SK-N-SH (cell line): Measurements from ENCODE around the gene GNB1L.

ENCODE experiments used
- CTCF ChIP-seq: fragments of 200-600 bp; sonication (generic); IDR thresholded peaks from 2 replicates; pipeline ENCODE4 v1.6.1; 2017; ENCODE audit warnings: antibody characterized with exemption, mild to moderate bottlenecking, moderate library complexity
- EP300 ChIP-seq, 2 experiments: IDR thresholded peaks; 2 replicates each; pipeline versions ENCODE4 v1.4.0 to v1.6.1; 2012; ENCODE audit warnings: borderline replicate concordance in 1 of 2, low read depth in 1 of 2, low read length in 1 of 2
- GABPA ChIP-seq: IDR thresholded peaks from 2 replicates; pipeline ENCODE4 v1.4.0; 2012; ENCODE audit warnings: low read depth, mild to moderate bottlenecking
- MEF2A ChIP-seq: IDR thresholded peaks from 2 replicates; pipeline ENCODE4 v1.4.0; 2012; ENCODE audit warnings: low read depth, borderline replicate concordance
- NFIC ChIP-seq: IDR thresholded peaks from 2 replicates; pipeline ENCODE4 v1.4.0; 2012; ENCODE audit warnings: borderline replicate concordance
- PBX3 ChIP-seq: IDR thresholded peaks from 2 replicates; pipeline ENCODE4; 2012
- RAD21 ChIP-seq: IDR thresholded peaks from 2 replicates; pipeline ENCODE4 v1.6.1; 2012; ENCODE audit warnings: mild to moderate bottlenecking, low read length
- REST ChIP-seq: IDR thresholded peaks from 2 replicates; pipeline ENCODE4 v1.6.1; 2012; ENCODE audit warnings: mild to moderate bottlenecking, low read depth, low read length, moderate library complexity
- SIN3A ChIP-seq: IDR thresholded peaks from 2 replicates; pipeline ENCODE4 v1.6.1; 2012; ENCODE audit warnings: low read depth, mild to moderate bottlenecking, low read length, moderate library complexity, borderline replicate concordance
- TAF1 ChIP-seq: IDR thresholded peaks from 2 replicates; pipeline ENCODE4 v1.6.1; 2012; ENCODE audit warnings: low read depth, mild to moderate bottlenecking, low read length, moderate library complexity, borderline replicate concordance
- TCF12 ChIP-seq: IDR thresholded peaks from 2 replicates; pipeline ENCODE4 v1.4.0; 2012
- YY1 ChIP-seq: IDR thresholded peaks from 2 replicates; pipeline ENCODE4 v1.4.0; 2012; ENCODE audit warnings: low read depth, mild to moderate bottlenecking
- ZBTB33 ChIP-seq: IDR thresholded peaks from 2 replicates; pipeline ENCODE4 v1.4.0; 2012; ENCODE audit warnings: low read depth, borderline replicate concordance

GRCh38 chr22:19888131-19888746 lies 33.6 kb upstream of the GNB1L start:
- TF ChIP-seq SIN3A = no peak
- no peak for TF ChIP-seq ZBTB33
- TF ChIP-seq CTCF = no peak
- no peak for TF ChIP-seq NFIC
- no peak for TF ChIP-seq PBX3
- no peak for TF ChIP-seq TAF1
- TF ChIP-seq REST = no peak
- no peak for TF ChIP-seq GABPA
- no peak for TF ChIP-seq RAD21
- TF ChIP-seq EP300 (IDR thresholded peaks at IDR 0.05; ENCODE audit: borderline replicate concordance in 1 of 2, low read depth in 1 of 2, low read length in 1 of 2) = no peak
- no peak for TF ChIP-seq MEF2A
- no peak for TF ChIP-seq YY1
- no peak for TF ChIP-seq TCF12
